Stomach smooth muscle (tissue), 2 donors: ENCODE data around the gene CDH23.

Experiments used
- H3K27ac ChIP-seq: one replicate; pipeline ENCODE4 v1.7.0; 2013; ENCODE audit warnings: mild to moderate bottlenecking, low read length, inconsistent platforms
- H3K27me3 ChIP-seq, 2 donors: one replicate each; pipeline ENCODE4 v1.7.0; 2013; ENCODE audit warnings: low read length in 2 of 2; ENCODE audit not compliant: insufficient read depth in 2 of 2, control insufficient read depth in 1 of 2
- H3K36me3 ChIP-seq, 2 donors: one replicate each; pipeline ENCODE4 v1.7.0; 2013; ENCODE audit warnings: low read length in 2 of 2; ENCODE audit not compliant: control insufficient read depth in 2 of 2, insufficient read depth in 2 of 2
- H3K4me1 ChIP-seq: one replicate; pipeline ENCODE4 v1.7.0; 2013; ENCODE audit warnings: low read length; ENCODE audit not compliant: control insufficient read depth, insufficient read depth
- H3K4me3 ChIP-seq, 2 donors: one replicate each; pipeline ENCODE4 v1.7.0; 2013; ENCODE audit warnings: low read length in 2 of 2
- H3K9ac ChIP-seq, 2 donors: one replicate each; pipeline ENCODE4 v1.7.0; 2013; ENCODE audit warnings: low read length in 2 of 2, mild to moderate bottlenecking in 1 of 2
- H3K9me3 ChIP-seq, 2 donors: one replicate each; pipeline ENCODE4 v1.7.0; 2013; ENCODE audit warnings: low read length in 2 of 2; ENCODE audit not compliant: control insufficient read depth in 2 of 2
- donor health status: healthy.
- donor health status: Pancreatic carcinoma.

The CDH23 gene

GRCh38 chr10:71618176-71618575, 221.5 kb downstream of the CDH23 start:
- H3K27me3 ChIP-seq = no peaks in the 10 kb centered on the region
- H3K27ac ChIP-seq = no peak overlapping the region
- H3K4me3 ChIP-seq = no peak overlapping the region
- H3K9ac ChIP-seq = no peak overlapping the region
- H3K36me3 ChIP-seq = no peaks in the 10 kb centered on the region
- peaks cover 38% of the 10 kb centered on the region for H3K4me1 ChIP-seq
- no peaks in the 10 kb centered on the region for H3K9me3 ChIP-seq

GRCh38 chr10:71618598-71618997, 221.9 kb downstream of the CDH23 start:
- Histone ChIP-seq H3K27me3 (no peaks in the 10 kb centered on the region), H3K4me1 (peaks cover 35% of the 10 kb centered on the region), H3K9ac (no peak overlapping the region), H3K36me3 (no peaks in the 10 kb centered on the region), H3K4me3 (no peak overlapping the region), H3K27ac (no peak overlapping the region), H3K9me3 (no peaks in the 10 kb centered on the region)

GRCh38 chr10:71620642-71621041, 223.9 kb downstream of the CDH23 start:
- Histone ChIP-seq H3K9me3 (no peaks in the 10 kb centered on the region), H3K27ac (peak overlapping the region; percentile 18), H3K36me3 (no peaks in the 10 kb centered on the region), H3K4me1 (peaks cover 34% of the 10 kb centered on the region), H3K27me3 (no peaks in the 10 kb centered on the region), H3K9ac (no peak overlapping the region), H3K4me3 (no peak overlapping the region)

GRCh38 chr10:71621231-71622153, 224.8 kb downstream of the CDH23 start:
- no peak overlapping the region for H3K9ac ChIP-seq
- H3K27ac ChIP-seq = no peak overlapping the region
- no peaks in the 10 kb centered on the region for H3K27me3 ChIP-seq
- peaks cover 34% of the 10 kb centered on the region for H3K4me1 ChIP-seq
- H3K4me3 ChIP-seq = peak overlapping the region in 1 of 2 donors; percentile 8
- H3K36me3 ChIP-seq = no peaks in the 10 kb centered on the region
- H3K9me3 ChIP-seq = no peaks in the 10 kb centered on the region

- Histone ChIP-seq H3K4me3 (no peak overlapping the region), H3K36me3 (no peaks in the 10 kb centered on the region), H3K27me3 (no peaks in the 10 kb centered on the region), H3K9ac (no peak overlapping the region), H3K4me1 (peaks cover 34% of the 10 kb centered on the region), H3K27ac (no peak overlapping the region), H3K9me3 (no peaks in the 10 kb centered on the region)
Measured at GRCh38 chr10:71622154-71622526, 225.4 kb downstream of the CDH23 start.

- no peak overlapping the region for H3K9ac ChIP-seq
- peaks cover 34% of the 10 kb centered on the region for H3K4me1 ChIP-seq
- H3K27me3 ChIP-seq = no peaks in the 10 kb centered on the region
- H3K4me3 ChIP-seq = no peak overlapping the region
- no peak overlapping the region for H3K27ac ChIP-seq
- H3K36me3 ChIP-seq = no peaks in the 10 kb centered on the region
- H3K9me3 ChIP-seq = no peaks in the 10 kb centered on the region
Measured at GRCh38 chr10:71622616-71623015, 225.9 kb downstream of the CDH23 start.

- Histone ChIP-seq H3K4me1 (peaks cover 34% of the 10 kb centered on the region), H3K9ac (no peak overlapping the region), H3K36me3 (no peaks in the 10 kb centered on the region), H3K9me3 (no peaks in the 10 kb centered on the region), H3K4me3 (no peak overlapping the region), H3K27me3 (no peaks in the 10 kb centered on the region), H3K27ac (no peak overlapping the region)
Measured at GRCh38 chr10:71623098-71623985, 226.6 kb downstream of the CDH23 start.

GRCh38 chr10:71623986-71624291, 227.2 kb downstream of the CDH23 start:
- no peak overlapping the region for H3K27ac ChIP-seq
- no peaks in the 10 kb centered on the region for H3K27me3 ChIP-seq

GRCh38 chr10:71625445-71626175, 228.9 kb downstream of the CDH23 start:
- Histone ChIP-seq H3K27me3 (no peaks in the 10 kb centered on the region), H3K9me3 (no peaks in the 10 kb centered on the region), H3K36me3 (no peaks in the 10 kb centered on the region), H3K27ac (no peak overlapping the region), H3K4me1 (peaks cover 27% of the 10 kb centered on the region), H3K4me3 (no peak overlapping the region), H3K9ac (no peak overlapping the region)

More at GRCh38 chr10:71623986-71624291, 227.2 kb downstream of the CDH23 start:
- Histone ChIP-seq H3K36me3 (no peaks in the 10 kb centered on the region), H3K4me1 (peaks cover 34% of the 10 kb centered on the region), H3K4me3 (no peak overlapping the region), H3K9ac (no peak overlapping the region), H3K9me3 (no peaks in the 10 kb centered on the region)

GRCh38 chr10:71627230-71627939, 230.7 kb downstream of the CDH23 start:
- H3K27ac ChIP-seq = no peak overlapping the region
- H3K9me3 ChIP-seq = no peaks in the 10 kb centered on the region
- H3K4me3 ChIP-seq = no peak overlapping the region
- no peak overlapping the region for H3K9ac ChIP-seq
- no peaks in the 10 kb centered on the region for H3K36me3 ChIP-seq
- H3K27me3 ChIP-seq = no peaks in the 10 kb centered on the region
- H3K4me1 ChIP-seq = peaks cover 9% of the 10 kb centered on the region
